PC-3 (cell line): ENCODE measurements around the gene PDE6A. TPM values are rescaled to one million over a fixed set of nuclear protein-coding genes. Genes with fewer than 3 reads are reported as not detected.

ENCODE experiments used
- ATAC-seq: fragments of 200-7000 bp; cut with Tn5 transposase; 2 replicates; pipeline ENCODE4 v1.9.1; 2020; ENCODE audit warnings: mild to moderate bottlenecking, moderate library complexity
- BruUV-seq: library from RNA; stranded (reverse); fragments of 400-500 nt; replicated peaks from 2 replicates; lab custom pipeline; 2021; lab: Mats Ljungman, UMichigan
- CTCF ChIA-PET: fragments of 300-600 bp; sonication (Branson Sonifier 250); formaldehyde crosslinking; loops from one replicate; lab custom pipeline; 2022; ENCODE audit warnings: antibody characterized with exemption; lab: Charles Lee
- POLR2A ChIA-PET: fragments of 300-600 bp; sonication (Branson Sonifier 250); formaldehyde crosslinking; loops from one replicate; lab custom pipeline; 2022; ENCODE audit warnings: antibody characterized with exemption; ENCODE audit not compliant: unreplicated experiment; lab: Charles Lee
- DNase-seq: peaks from one replicate; pipeline ENCODE4 v3.0.0-alpha.2; 2015
- H2AFZ ChIP-seq: fragments of 300-600 bp; sonication (generic); 2 replicates; pipeline ENCODE4 v1.6.0; 2016; ENCODE audit warnings: antibody characterized with exemption, low read length
- H3F3A ChIP-seq: fragments of 300-600 bp; sonication (generic); one replicate; pipeline ENCODE4 v1.6.0; 2017; ENCODE audit warnings: antibody characterized with exemption, low read length, control low read depth, mild to moderate bottlenecking; ENCODE audit not compliant: unreplicated experiment
- H3K27ac ChIP-seq: fragments of 300-600 bp; sonication (generic); 2 replicates; pipeline ENCODE4 v1.5.1; 2016; ENCODE audit warnings: mild to moderate bottlenecking, low read length
- H3K27me3 ChIP-seq: fragments of 300-600 bp; sonication (generic); 2 replicates; pipeline ENCODE4 v1.6.1; 2016; ENCODE audit warnings: low read length, mixed read lengths
- H3K36me3 ChIP-seq: fragments of 300-600 bp; sonication (generic); 2 replicates; pipeline ENCODE4 v1.6.1; 2016; ENCODE audit warnings: low read depth, mixed run types, low read length, mixed read lengths
- H3K4me1 ChIP-seq: fragments of 300-600 bp; sonication (generic); 2 replicates; pipeline ENCODE4 v1.5.1; 2016; ENCODE audit warnings: low read length; ENCODE audit not compliant: insufficient read depth
- H3K4me2 ChIP-seq: fragments of 300-600 bp; sonication (generic); 2 replicates; pipeline ENCODE4 v1.6.0; 2016; ENCODE audit warnings: low read length
- H3K4me3 ChIP-seq: fragments of 300-600 bp; sonication (generic); 2 replicates; pipeline ENCODE4 v1.5.1; 2016; ENCODE audit warnings: mild to moderate bottlenecking, low read length, mixed read lengths
- H3K79me2 ChIP-seq: fragments of 300-600 bp; sonication (generic); 2 replicates; pipeline ENCODE4 v1.6.1; 2017; ENCODE audit warnings: low read length, mixed read lengths
- H3K9ac ChIP-seq: fragments of 300-600 bp; sonication (generic); 2 replicates; pipeline ENCODE4 v1.6.0; 2016; ENCODE audit warnings: mild to moderate bottlenecking, low read length
- H3K9me2 ChIP-seq: fragments of 300-600 bp; sonication (generic); replicated peaks from 2 replicates; pipeline ENCODE4 v1.6.1; 2016; ENCODE audit warnings: mixed run types, low read length, mixed read lengths
- H3K9me3 ChIP-seq: fragments of 300-600 bp; sonication (generic); 2 replicates; pipeline ENCODE4 v1.6.1; 2016; ENCODE audit warnings: low read length, mixed read lengths
- H4K20me1 ChIP-seq: fragments of 300-600 bp; sonication (generic); 2 replicates; pipeline ENCODE4 v1.6.1; 2016; ENCODE audit warnings: low read length, mixed read lengths
- EZH2 ChIP-seq: fragments of 300-600 bp; sonication (generic); IDR thresholded peaks from one replicate; pipeline ENCODE4 v1.6.1; 2017; ENCODE audit warnings: antibody characterized with exemption, mild to moderate bottlenecking, low read length; ENCODE audit not compliant: unreplicated experiment
- EZH2phosphoT487 ChIP-seq: fragments of 300-600 bp; sonication (generic); IDR thresholded peaks from 2 replicates; pipeline ENCODE4 v1.6.1; 2018; ENCODE audit warnings: mild to moderate bottlenecking, antibody characterized with exemption, low read length, borderline replicate concordance
- intact Hi-C: fragments of 100-400 bp; cut with micrococcal nuclease; formaldehyde crosslinking; loops from 2 replicates; pipeline ENCODE4 v1.9.0; 2023
- total RNA-seq: library from RNA; depleted of rRNA; stranded (reverse); fragments of >200 nt; gene quantifications from 2 replicates; pipeline ENCODE4 v1.2.3, GENCODE V29; 2014
- TF ChIP-seq, protein P1 (sequence below): fragments of 300-600 bp; sonication (generic); conservative IDR thresholded peaks from 2 replicates; pipeline ENCODE4 v1.5.1; 2017; ENCODE audit warnings: antibody characterized with exemption, low read depth, mild to moderate bottlenecking, low read length

The PDE6A gene
- total RNA-seq, 1 experiment from 2014 or later: not detected

DNA sequence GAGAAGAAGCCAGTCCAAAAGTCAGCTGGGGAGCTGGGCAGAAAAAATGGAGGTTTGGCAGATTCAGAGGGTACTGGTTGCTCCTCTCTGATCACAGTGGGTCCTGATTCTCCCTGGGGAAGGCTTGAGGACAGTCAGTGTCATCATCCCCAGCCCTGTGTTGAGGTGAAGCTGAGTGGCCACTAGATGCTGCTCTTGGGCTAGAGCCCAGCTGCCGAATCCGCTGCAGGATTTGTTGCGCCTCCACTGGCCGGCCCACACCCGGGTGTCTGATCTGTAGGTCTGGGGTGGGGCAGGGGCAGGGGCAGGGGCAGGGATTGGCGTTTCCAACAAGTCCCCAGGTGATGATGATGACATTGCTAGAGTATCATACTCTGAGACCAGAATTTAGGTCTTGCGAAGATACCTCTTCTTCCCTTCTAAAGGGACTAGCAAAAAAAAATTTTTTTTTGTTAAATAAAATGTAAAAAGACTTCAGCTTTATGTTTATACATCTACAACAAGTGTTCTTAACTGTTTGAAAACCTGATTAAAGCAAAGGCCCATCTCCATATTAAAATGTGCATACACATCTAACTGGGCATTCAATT lies 106.8 kb downstream of the PDE6A start:
- H3F3A ChIP-seq: no peaks in the 10 kb centered on the region
- H4K20me1 ChIP-seq: peaks cover 5% of the 10 kb centered on the region; the same call in 1 of the 2 replicates
- ChIA-PET POLR2A (no interaction called here), CTCF (interaction anchor here (0.5 to 2.6 kb wide), 9 partner anchors 15 to 155 kb away, joined by 3 to 36 read pairs (median 4); partner anchors contain the start of gene SLC26A2)
- no peak overlapping the region for H3K9ac ChIP-seq
- DNase-seq (peak; percentile 90), ATAC-seq (peak; percentile 87)
- no peaks in the 10 kb centered on the region for H3K27me3 ChIP-seq
- BruUV-seq: no TSS peak
- peaks cover 14% of the 10 kb centered on the region for H3K4me1 ChIP-seq
- H3K9me3 ChIP-seq: no peaks in the 10 kb centered on the region
- intact Hi-C loops: loop anchor here (1.0 to 10.0 kb wide), 4 partner anchors 102 to 597 kb away; no protein-coding TSS in a partner anchor
- TF ChIP-seq EZH2: no peak
- TF ChIP-seq, protein P1, sequence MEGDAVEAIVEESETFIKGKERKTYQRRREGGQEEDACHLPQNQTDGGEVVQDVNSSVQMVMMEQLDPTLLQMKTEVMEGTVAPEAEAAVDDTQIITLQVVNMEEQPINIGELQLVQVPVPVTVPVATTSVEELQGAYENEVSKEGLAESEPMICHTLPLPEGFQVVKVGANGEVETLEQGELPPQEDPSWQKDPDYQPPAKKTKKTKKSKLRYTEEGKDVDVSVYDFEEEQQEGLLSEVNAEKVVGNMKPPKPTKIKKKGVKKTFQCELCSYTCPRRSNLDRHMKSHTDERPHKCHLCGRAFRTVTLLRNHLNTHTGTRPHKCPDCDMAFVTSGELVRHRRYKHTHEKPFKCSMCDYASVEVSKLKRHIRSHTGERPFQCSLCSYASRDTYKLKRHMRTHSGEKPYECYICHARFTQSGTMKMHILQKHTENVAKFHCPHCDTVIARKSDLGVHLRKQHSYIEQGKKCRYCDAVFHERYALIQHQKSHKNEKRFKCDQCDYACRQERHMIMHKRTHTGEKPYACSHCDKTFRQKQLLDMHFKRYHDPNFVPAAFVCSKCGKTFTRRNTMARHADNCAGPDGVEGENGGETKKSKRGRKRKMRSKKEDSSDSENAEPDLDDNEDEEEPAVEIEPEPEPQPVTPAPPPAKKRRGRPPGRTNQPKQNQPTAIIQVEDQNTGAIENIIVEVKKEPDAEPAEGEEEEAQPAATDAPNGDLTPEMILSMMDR: peak; percentile 99
- no peak overlapping the region for H3K27ac ChIP-seq
- H3K79me2 ChIP-seq: no peaks in the 10 kb centered on the region
- no peak overlapping the region for H3K4me3 ChIP-seq
- H3K9me2 ChIP-seq: no peaks in the 10 kb centered on the region
- H3K4me2 ChIP-seq: no peak overlapping the region
- no peaks in the 10 kb centered on the region for H3K36me3 ChIP-seq
- H2AFZ ChIP-seq: no peak overlapping the region

DNA sequence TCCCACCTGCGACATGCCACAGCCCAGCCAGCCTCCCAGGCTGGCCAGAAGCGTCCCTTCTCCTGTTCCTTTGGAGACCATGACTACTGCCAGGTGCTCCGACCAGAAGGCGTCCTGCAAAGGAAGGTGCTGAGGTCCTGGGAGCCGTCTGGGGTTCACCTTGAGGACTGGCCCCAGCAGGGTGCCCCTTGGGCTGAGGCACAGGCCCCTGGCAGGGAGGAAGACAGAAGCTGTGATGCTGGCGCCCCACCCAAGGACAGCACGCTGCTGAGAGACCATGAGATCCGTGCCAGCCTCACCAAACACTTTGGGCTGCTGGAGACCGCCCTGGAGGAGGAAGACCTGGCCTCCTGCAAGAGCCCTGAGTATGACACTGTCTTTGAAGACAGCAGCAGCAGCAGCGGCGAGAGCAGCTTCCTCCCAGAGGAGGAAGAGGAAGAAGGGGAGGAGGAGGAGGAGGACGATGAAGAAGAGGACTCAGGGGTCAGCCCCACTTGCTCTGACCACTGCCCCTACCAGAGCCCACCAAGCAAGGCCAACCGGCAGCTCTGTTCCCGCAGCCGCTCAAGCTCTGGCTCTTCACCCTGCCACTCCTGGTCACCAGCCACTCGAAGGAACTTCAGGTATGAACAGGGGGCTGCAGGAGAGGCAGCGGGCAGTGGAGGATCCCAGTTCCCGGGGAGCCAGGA lies 108.0 kb downstream of the PDE6A start:
- no peak overlapping the region for H3K4me2 ChIP-seq
- intact Hi-C loops: loop anchor here (1.0 to 10.0 kb wide), 4 partner anchors 103 to 598 kb away; no protein-coding TSS in a partner anchor
- BruUV-seq: no TSS peak
- TF ChIP-seq EZH2phosphoT487 (no peak), EZH2 (no peak)
- TF ChIP-seq, protein P1: no peak
- H3K27ac ChIP-seq: no peak overlapping the region
- no peaks in the 10 kb centered on the region for H3K79me2 ChIP-seq
- no peak overlapping the region for H3K9ac ChIP-seq
- no peak overlapping the region for H3K4me3 ChIP-seq
- POLR2A ChIA-PET: no interaction called here
- no peaks in the 10 kb centered on the region for H3K36me3 ChIP-seq
- no peaks in the 10 kb centered on the region for H3F3A ChIP-seq
- no peak overlapping the region for H2AFZ ChIP-seq
- no peaks in the 10 kb centered on the region for H3K27me3 ChIP-seq
- ATAC-seq: no peak
- H3K9me3 ChIP-seq: no peaks in the 10 kb centered on the region
- no peak for DNase-seq
- CTCF ChIA-PET: interaction anchor here (0.6 to 1.3 kb wide), 3 partner anchors 123 to 154 kb away, joined by 3 to 7 read pairs (median 5); no protein-coding TSS in a partner anchor
- no peaks in the 10 kb centered on the region for H3K9me2 ChIP-seq
- peaks cover 14% of the 10 kb centered on the region for H3K4me1 ChIP-seq
- peaks cover 5% of the 10 kb centered on the region; the same call in 1 of the 2 replicates for H4K20me1 ChIP-seq
